Kidney capillary endothelial cell (primary cell): Measurements from ENCODE around the gene OMP.

ENCODE experiments used
- DNase-seq: peaks from one replicate; pipeline ENCODE4 v3.0.0-alpha.2; 2018; ENCODE audit warnings: low spot score

The OMP gene

DNA sequence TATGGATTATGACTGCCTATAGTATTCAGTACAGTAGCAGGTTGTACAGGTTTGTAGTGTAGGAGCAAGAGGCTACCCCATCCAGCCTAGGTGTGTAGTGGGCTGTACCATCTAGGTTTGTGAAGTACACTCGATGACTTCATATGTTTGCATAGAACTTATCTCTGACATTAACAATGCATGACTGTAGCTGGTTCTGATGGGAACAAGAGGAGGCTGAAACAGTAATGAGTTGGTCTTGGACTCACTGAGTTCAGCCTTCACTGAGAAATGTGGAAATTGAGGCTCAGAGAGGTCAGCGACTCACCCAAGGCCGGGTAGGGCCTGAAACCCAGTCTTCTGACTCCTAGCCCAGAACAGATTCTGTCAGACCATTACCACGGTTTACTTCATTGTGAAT is 38.4 kb downstream of the OMP start:
- DNase-seq: no peak

DNA sequence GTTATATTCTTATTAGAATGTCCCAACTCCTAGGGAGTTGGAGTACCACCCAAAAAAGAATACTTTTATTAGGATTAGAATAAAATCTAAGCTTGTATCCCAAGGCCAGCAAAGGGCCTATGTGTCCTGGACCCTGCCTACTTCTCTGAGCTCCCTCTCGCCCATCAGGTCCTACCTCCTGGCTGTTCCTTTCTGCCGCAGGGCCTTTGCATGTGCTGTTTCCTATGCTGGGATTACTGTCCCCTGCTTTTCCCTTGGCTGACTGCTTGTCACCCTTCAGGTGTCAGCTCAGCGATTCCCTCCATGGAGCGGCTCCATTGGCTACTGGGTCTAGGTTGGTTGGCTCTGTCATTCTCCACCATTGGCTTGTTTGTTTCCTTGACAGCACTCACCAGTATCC is 38.8 kb downstream of the OMP start:
- DNase-seq: no peak

DNA sequence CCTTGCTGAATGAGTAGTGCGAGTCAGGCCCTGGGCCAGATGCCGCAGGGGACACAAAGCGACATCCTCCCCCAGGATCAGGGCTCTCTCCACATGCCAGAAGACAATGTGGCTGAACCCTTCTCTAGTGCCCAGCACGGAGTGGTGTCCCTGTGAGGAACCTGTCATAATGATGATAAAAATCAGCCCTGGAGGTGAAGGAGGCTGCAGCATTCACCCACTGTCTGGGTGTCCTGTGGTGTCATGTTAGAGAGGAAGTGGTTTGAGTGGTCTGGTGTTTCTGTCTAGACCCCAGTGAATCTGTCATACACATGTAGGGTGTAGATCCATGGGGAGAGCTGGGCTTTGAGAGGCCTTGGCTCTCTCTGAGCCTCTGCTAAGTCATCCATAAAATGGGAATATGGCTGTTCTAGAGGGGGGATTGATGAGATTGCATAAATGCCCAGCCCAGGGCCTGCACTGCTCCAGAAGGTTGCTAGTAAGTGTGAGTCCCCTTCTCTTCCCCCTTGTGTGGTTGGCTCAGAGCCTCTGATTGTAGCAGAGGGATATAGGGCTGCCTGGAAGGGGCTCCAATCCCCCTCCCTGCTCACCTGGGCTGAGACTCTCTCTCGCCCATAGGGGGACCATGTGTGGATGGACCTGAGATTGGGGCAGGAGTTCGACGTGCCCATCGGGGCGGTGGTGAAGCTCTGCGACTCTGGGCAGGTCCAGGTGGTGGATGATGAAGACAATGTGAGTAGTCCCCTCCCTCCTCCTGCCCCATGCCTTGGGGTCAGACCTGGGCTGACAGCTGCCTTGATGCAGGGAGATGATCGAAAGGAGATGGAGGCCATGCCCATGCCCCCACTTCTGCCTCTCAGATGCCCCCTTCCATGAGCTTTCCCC is 39.7 kb downstream of the OMP start:
- DNase-seq: no peak

DNA sequence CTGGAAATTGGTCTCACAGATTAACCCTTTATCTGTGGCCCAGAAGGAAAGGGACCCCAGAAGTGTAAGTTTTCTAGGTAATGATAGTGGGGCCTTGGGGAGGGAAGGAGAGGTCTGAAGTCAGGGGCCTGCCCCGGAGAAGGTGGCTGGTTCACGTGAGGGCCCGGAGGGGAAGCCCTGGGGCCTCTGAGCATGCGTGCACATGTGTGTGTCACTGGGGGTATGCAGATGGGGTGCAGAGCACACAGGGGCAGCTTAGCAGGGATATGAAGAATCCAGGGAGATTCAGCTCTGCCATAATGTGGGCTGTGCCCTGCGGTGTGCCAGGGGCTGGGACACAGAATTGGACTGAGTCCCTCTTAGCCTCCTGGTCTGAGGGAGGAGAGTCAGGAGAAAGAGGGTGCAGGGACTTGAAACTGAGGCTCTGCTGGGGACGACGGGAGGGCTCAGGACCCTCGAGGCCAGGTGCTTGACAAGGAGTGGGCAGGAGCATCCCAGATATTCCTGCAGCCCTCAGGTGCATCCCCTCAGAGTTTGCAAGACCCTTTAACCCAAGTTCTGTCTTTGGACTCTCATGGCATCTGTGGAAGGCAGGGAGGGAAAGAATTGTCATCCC is 40.9 kb downstream of the OMP start:
- no peak for DNase-seq

DNA sequence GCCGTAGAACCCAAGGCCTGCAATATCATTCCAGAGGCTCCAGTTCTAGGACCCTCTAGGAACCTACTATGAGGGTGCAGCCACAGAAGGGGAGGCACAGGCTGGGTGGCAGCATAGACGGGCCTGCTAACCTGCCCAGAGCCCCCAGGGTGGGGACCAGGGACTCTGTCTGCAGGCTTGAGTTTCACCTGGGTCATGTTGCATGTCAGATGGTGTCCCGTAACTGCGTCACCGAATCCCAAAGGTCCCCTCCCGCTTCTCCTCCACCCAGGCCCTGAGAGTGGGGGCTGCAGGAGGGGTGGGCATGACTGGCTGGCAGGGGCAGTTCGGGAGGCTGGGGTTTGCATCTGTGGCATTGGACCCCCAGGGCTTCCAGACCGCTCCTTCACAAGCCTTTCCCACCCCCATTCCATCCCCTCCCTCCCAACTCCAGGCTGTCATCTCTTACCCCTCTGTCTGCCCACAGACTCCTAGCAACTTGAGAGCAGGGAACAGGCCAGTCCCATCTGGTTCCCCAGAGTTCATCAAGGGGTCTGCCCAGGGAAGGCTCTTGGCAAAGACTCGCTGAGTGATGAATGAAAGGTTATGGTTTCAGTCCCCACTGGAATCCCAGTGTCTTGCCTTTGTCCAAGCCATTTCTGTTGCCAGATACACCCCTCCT is 41.7 kb downstream of the OMP start:
- DNase-seq: no peak

DNA sequence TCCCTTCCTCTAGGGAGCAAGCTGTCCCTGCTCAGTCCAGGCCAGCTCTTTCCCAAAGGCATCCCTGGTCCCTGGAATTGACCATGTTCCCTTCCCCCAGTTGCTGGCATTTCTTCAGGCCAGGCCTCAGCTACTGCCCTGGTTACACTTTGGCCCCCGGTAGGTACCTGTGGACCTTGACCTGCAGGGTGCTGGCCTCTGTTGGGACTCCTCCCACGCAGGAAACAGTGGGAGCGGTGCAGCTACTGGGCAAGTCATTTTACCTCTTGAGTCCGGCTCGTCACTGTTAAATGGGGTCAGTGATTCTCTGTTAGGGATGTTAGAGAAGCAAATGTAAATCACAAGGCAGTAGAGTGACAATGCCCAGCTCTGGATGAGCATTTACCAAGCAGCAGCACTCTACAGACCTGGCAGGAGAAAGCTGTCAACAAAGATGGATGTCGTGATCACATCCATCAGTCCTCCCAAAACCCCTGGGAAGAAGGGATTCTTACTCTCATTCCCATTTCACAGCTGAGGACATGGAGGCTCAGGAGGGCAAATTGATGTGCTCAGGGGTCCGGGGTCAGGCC is 42.3 kb downstream of the OMP start:
- no peak for DNase-seq

DNA sequence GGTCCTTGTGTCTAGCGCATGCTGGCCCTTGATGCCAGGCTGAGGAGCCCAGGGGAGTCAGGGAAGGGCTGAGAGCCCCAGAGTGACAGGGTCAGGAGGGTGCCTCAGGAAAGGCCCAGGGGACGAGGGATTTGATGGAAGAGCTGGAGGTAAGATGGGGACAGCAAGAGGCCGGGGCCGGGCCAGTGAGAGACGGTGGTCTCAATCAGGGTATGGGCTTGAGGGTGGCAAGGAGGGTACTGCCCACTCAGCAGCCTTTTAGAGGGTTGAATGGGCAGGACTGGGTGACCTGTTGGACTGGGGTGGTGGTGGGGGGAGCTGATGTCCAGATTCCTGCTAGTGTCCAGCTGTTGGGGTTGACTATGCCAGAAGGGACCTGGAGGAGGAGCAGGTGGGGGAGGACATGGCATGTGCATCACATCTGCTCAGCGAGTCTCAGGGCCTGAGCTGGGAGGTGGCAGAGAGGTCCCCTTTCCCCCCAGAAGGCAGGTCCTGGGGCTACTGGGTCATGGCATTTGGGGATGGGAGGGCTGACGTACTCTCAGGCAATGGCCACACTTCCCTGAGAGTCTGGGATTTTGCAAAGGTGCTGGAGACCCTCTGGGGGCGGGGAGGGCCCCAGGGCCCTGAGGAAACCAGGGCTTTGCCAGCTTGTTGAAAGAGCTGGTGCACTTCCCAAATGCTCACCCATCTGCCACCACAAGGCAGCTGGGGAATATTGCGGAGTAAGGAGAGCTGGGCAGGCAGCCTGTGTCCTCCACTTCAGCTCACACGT is 43.8 kb downstream of the OMP start:
- no peak for DNase-seq

DNA sequence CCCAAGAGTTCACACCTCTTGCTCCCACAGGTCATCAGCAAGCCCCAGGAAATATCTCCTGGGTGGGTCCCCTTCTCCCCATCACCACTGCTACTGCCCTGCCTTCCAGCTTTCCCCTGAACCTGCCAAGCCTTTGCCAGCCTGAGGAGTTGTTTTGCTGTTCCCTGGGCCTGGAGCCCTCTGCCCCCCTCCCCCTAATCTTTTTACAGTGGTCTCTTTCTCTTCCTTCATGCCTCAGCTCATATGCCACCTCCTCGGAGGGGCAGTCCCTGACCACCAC is 44.3 kb downstream of the OMP start:
- no peak for DNase-seq

DNA sequence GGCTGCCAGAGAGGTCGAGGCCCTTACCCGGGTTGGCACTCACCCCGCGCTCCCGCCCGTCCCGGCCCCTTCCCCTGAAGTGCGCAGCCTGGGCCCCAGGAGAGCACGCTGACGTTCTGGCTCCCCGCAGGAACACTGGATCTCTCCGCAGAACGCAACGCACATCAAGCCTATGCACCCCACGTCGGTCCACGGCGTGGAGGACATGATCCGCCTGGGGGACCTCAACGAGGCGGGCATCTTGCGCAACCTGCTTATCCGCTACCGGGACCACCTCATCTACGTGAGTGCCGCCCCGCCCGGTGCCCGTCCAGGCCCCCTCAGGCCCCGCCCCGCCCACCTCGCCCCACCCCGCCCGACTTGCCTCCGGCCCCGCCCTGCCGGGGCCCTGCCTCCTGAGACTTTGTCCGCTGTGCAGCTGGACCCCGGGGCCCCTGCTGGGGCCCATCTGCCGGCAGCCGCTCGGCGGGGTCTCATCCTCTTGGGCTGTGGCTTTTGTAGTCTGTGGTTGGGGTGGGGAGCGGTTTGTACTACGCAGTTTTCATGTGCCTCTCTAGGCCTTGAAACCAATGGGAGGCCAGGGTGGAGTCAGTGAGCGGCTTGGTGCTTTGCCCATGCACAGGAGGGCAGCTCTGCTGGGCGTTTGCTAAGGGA is 45.2 kb downstream of the OMP start:
- no peak for DNase-seq

DNA sequence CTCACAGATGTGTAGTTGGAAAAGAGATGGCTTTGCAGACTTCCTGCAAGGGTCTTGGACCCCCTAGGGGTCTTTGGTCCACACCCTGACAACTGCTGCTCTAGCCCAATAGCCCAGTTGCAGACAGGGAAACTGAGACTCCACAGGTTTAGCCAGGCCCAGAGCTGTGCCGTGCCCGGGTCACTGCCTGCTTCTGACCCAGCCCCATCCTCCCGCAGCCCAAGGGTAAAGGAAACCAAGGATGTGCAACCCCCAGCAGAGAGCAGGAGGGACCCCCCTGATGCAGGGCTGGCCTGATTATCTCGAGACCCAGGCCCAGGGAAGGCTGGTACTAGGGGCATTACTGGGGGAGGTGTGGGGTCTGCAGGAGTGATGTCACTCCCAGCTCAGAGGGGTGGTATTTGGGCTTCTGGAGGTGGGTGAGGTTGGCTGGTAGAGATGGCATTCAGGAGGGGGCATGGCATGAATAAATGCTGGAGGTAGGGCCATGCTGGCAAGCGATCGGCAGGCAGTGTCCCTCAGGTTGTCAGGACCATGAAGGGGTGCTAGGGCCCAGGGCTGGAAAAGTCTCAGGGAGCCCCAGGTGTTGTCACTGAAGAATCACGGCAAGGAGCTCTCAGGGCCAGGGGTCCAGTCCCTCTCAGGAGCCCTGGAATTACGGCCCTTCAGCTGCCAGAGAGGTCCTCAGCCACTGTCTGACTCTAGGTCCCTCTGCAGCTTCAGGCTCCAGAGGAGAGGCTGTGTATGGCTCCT is 46.5 kb downstream of the OMP start:
- DNase-seq: no peak

DNA sequence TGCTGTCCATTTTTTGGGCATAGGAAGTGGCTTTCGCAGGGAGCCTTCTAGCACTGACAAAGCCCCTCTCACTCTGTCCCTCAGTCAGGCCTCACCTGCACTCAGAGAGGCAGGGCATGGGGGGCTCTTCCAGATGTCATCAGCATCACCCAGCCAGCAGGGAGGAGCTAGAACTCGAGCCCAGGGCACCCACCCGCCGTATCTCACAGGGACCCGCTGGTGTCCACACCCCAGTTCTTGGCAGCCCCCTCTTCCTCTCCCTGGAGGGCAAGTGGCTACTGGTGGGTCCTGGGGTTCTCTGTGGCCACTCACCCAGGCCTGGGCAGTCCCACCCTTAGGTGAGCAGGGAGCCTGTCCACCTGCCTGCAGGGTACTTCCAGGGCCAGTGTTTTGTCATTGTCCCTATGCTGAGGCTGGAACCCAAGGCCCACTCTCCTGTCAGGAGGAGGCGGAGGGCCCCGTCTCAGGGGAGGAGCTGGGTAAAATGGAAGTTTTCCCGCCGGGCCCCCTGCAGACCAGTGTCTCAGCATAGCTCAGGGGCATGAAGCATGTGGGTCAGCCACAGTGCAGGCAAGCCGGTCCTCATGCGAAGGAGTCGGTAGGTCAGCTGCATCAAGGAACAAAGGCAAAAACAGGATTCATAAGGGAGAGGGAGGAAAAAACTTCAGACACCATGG is 47.2 kb downstream of the OMP start:
- DNase-seq: no peak

DNA sequence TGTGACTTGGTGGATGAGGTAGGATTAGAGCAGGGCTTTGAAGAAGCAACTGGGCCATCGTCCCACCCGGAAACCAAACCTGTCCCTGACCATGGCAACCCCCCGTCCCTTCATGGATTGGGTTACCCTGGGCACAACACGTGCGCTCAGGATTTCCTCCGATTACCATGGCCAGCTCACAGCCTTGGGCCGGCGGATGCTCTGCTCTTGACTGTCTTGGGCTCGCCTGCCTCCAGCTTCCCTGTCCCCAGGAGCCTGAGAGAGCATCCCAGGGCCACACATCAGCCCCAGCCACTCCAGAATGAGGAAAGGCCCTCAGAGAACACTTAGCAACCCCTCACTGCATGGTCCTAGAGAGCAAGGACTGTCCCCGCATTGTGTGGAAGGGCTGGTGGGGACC is 48.2 kb downstream of the OMP start:
- DNase-seq: no peak

DNA sequence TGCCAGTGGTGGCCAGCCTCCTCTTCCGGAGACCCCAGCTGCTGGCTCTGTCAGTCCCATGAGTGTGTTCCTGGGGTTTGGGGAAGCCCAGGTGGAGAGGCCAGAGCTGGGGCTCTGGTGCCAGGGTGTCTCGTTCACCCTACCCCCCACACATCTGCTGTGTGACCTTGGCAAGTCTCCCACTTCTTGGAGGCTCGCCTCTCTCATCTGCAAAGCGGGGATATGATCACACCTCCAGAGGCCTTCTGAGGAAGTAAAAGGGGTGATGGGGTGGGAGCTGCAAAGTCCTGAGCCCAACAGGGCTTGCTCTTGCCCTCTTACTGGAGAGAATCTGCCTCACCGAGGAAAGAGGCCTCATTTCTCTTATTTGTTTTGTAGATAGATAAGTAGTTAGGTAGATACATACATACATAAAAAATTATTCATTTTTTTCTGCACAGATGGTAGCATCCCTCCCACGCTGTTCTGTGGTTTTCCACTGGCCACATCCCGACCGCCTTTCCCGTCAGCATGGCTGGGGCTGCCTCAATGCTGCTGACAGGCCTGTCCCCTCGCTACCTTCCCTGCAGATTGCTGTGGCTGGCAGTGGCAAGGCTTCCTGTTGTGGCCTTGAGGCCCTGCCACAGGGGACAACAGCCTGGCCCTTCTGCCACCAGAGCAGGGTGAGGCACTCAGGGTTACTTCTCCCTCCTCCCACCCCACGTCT is 49.3 kb downstream of the OMP start:
- DNase-seq: no peak

DNA sequence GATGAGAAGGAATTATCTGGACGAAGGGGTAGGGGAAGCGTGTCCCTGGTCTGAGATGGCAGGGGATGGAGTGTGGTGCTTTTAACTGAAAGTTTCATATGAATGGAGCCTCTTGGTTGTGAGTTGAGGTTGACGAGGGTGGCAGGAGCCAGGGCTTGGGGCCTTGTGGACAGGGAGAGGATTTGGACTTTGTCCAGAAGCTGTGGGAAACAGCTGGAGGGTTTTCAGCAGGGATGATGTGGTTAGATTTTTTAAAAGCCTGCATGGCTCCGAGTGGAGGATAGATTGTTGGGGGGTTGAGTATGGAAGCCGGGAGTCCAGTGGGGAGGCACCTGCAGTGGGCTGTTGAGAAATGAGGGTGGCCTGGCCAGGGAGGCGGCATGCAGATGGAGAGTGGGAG is 50.2 kb downstream of the OMP start:
- no peak for DNase-seq
